Stomach (tissue), 9 donors: ENCODE measurements around the gene UBXN11. TPM values are rescaled to one million over a fixed set of nuclear protein-coding genes. Genes with fewer than 3 reads are reported as not detected.
A peak's percentile ranks its signal among the peaks of the same experiment; 100 is the strongest.
"Not testable (repeated sequence)": the region's sequence is repeated elsewhere in the genome, so short reads cannot be mapped to it uniquely, and the experiment has no call there.

Experiments
- DNase-seq, 2 donors: peaks; one replicate each; pipeline versions ENCODE4 v3.0.0 to v3.0.0-alpha.2; 2013 to 2019
- H3K27ac ChIP-seq, 5 donors: fragments of 200-600 bp in 4 of 5; sonication (generic) in 4 of 5; one replicate each; pipeline ENCODE4 v1.5.1; 2013 to 2019; ENCODE audit warnings: mild to moderate bottlenecking in 1 of 5, moderate library complexity in 1 of 5
- H3K27me3 ChIP-seq, 3 donors: fragments of 200-600 bp; sonication (generic); one replicate each; pipeline ENCODE4 v1.5.1; 2017 to 2019; ENCODE audit warnings: mixed run types in 1 of 3
- H3K36me3 ChIP-seq, 4 donors: fragments of 200-600 bp; sonication (generic); 1 replicate in 3 of 4; 2 replicates in 1 of 4; pipeline ENCODE4 v1.5.1; 2016 to 2019
- H3K4me1 ChIP-seq, 4 donors: fragments of 200-600 bp; sonication (generic); one replicate each; pipeline ENCODE4 v1.5.1; 2016 to 2019
- H3K4me3 ChIP-seq, 4 donors: fragments of 200-600 bp; sonication (generic) in 3 of 4; one replicate each; pipeline ENCODE4 v1.5.1; 2016 to 2019; ENCODE audit warnings: mild to moderate bottlenecking in 1 of 4
- H3K9me3 ChIP-seq, 4 donors: fragments of 200-600 bp; sonication (generic); one replicate each; pipeline ENCODE4 v1.5.1; 2016 to 2019
- EP300 ChIP-seq: sonication (generic); formaldehyde crosslinking; IDR thresholded peaks from one replicate; pipeline ENCODE4 v1.6.1; 2017; ENCODE audit warnings: antibody characterized with exemption
- POLR2A ChIP-seq, 4 donors: fragments of 450-650 bp; IDR thresholded peaks; one replicate each; pipeline ENCODE4 v1.6.1; 2016; ENCODE audit warnings: antibody characterized with exemption in 4 of 4, control low read depth in 2 of 4, mild to moderate bottlenecking in 1 of 4, moderate library complexity in 1 of 4
- POLR2AphosphoS5 ChIP-seq, 3 donors: sonication (generic); formaldehyde crosslinking; IDR thresholded peaks; one replicate each; pipeline ENCODE4 v1.6.1; 2016; ENCODE audit warnings: antibody characterized with exemption in 3 of 3
- WGBS, 5 donors: extraction: QIAGEN DNeasy Blood & Tissue Kit in 3 of 5; methylation state at CpG; one replicate each; pipeline versions ENCODE4 v1.1.5 to v1.1.7; 2013 to 2018; 5-methylcytosine and 5-hydroxymethylcytosine counted together
- intact Hi-C: fragments of 100-400 bp; cut with DNase I; formaldehyde crosslinking; loops from one replicate; pipeline ENCODE4 v1.15.1; 2023; ENCODE audit warnings: low total_unique reads
- polyA plus RNA-seq, 3 donors: library from polyadenylated mRNA; stranded (reverse); fragments of 200-250 nt; gene quantifications; one replicate each; pipeline ENCODE4 v1.2.3, GENCODE V29; 2013
- total RNA-seq, 5 donors: library from RNA; depleted of rRNA; stranded (reverse); fragments of >200 nt; gene quantifications; one replicate each; pipeline versions ENCODE4 v1.1.0 to v1.2.3, GENCODE V29; 2014 to 2016
- TF ChIP-seq, protein P1 (sequence below), 7 experiments: fragments of 450-650 bp in 4 of 7; fragments of 200-600 bp in 3 of 7; sonication (generic) in 3 of 7; IDR thresholded peaks; one replicate each; pipeline ENCODE4 v1.5.1; 2016 to 2019; ENCODE audit warnings: antibody characterized with exemption in 7 of 7, control low read depth in 2 of 7, mild to moderate bottlenecking in 1 of 7
- donor health status: healthy with polysubstance abuse.
- donor health status: Bipolar disorder and iron deficiency.
- donor health status: healthy.

Gene UBXN11
- total and polyA plus RNA-seq, 8 donors, result 7.3 to 26.3 (median 12.6) TPM

DNA sequence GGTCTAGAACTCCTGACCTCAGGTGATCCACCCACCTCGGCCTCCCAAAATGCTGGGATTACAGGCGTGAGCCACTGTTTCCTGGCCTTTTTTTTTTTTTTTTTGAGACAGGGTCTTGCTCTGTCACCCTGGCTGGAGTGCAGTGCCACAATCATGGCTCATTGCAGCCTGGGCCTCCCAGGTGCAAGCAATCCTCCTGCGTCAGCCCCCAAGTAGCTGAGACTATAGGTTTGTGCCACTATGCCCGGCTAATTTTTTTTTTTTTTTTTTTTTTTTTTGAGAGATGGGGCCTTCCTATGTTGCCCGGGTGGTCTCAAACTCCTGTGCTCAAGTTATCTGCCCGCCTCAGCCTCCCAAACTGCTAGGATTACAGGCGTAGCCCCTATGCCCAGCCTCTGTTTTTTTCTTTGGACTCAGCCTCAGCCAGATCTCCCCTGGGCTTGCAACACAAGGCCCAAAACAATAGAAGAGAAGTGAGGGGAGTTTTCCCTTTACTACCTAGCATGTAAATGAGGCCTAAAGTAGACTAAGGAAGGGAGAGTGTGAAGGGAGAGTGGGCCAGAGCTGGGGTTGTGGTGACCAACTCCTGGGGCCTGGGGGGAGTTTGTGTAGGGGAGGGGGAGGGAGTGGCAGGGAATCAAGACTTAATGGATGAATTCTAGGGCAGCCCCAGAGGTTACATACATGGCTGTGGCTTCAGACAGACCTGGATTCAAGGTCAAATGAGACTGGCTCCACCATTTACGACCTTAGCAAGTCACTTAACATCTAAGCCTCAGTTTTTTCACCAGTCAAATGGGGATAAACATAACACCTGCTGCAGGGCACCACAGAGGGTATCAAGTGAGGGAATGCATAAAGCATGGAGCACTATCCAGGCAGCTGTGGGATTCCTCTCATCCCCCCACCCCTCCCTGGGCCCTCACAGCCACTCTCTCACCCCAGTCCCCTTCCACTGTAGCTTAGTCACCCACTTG lies 9.7 kb upstream of the UBXN11 start:
- peaks cover 0 to 10% (median 0%) of the 10 kb centered on the region in 3 donors for H3K27me3 ChIP-seq
- WGBS, 5 donors, result 82 to 90% (median 85%) methylated on average over 8 of the region's 8 CpGs
- H3K4me1 ChIP-seq, result peaks cover 0 to 26% (median 4%) of the 10 kb centered on the region in 4 donors
- peak overlapping the region in 3 of 5 donors; percentile 34 to 73 (median 49) for H3K27ac ChIP-seq
- intact Hi-C loops, result no loop called here
- TF ChIP-seq, protein P1, sequence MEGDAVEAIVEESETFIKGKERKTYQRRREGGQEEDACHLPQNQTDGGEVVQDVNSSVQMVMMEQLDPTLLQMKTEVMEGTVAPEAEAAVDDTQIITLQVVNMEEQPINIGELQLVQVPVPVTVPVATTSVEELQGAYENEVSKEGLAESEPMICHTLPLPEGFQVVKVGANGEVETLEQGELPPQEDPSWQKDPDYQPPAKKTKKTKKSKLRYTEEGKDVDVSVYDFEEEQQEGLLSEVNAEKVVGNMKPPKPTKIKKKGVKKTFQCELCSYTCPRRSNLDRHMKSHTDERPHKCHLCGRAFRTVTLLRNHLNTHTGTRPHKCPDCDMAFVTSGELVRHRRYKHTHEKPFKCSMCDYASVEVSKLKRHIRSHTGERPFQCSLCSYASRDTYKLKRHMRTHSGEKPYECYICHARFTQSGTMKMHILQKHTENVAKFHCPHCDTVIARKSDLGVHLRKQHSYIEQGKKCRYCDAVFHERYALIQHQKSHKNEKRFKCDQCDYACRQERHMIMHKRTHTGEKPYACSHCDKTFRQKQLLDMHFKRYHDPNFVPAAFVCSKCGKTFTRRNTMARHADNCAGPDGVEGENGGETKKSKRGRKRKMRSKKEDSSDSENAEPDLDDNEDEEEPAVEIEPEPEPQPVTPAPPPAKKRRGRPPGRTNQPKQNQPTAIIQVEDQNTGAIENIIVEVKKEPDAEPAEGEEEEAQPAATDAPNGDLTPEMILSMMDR (IDR thresholded peaks at IDR 0.05), result no peak
- TF ChIP-seq POLR2A (IDR thresholded peaks at IDR 0.05) (no peak), POLR2AphosphoS5 (IDR thresholded peaks at IDR 0.05) (no peak)
- no peaks in the 10 kb centered on the region for H3K36me3 ChIP-seq
- no peaks in the 10 kb centered on the region for H3K9me3 ChIP-seq
- H3K4me3 ChIP-seq, result no peak overlapping the region
- no peak for DNase-seq

DNA sequence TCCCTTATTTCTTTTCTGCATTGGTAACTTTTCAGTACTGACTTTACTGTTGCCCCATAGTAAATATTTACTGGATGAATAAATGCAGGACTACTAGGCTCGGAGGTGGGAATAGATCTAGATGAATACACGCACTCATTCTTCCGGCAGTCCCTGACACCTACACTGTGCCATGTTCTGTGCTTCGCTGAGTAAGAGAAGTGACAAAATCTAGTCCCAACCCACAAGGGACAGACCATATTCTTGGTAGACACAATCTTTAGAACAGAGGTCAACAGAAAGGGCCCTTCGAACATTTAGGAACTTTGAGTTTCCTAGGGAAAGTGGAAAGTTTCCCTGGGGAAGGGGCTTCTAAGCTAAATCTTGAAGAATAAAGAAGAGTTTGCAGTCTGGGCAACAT lies 8.1 kb upstream of the UBXN11 start:
- intact Hi-C loops, result no loop called here
- Histone ChIP-seq H3K27ac (peak overlapping the region in 1 of 5 donors; percentile 49), H3K27me3 (no peaks in the 10 kb centered on the region), H3K4me1 (peaks cover 0 to 22% (median 0%) of the 10 kb centered on the region in 4 donors), H3K9me3 (no peaks in the 10 kb centered on the region), H3K4me3 (no peak overlapping the region), H3K36me3 (no peaks in the 10 kb centered on the region)
- 75 to 83% (median 76%) methylated on average over 5 of the region's 5 CpGs for WGBS, 5 donors
- no peak for TF ChIP-seq EP300
- TF ChIP-seq POLR2AphosphoS5 (IDR thresholded peaks at IDR 0.05), result no peak
- no peak for TF ChIP-seq POLR2A (IDR thresholded peaks at IDR 0.05)
- TF ChIP-seq, protein P1 (IDR thresholded peaks at IDR 0.05), result no peak
- no peak for DNase-seq

DNA sequence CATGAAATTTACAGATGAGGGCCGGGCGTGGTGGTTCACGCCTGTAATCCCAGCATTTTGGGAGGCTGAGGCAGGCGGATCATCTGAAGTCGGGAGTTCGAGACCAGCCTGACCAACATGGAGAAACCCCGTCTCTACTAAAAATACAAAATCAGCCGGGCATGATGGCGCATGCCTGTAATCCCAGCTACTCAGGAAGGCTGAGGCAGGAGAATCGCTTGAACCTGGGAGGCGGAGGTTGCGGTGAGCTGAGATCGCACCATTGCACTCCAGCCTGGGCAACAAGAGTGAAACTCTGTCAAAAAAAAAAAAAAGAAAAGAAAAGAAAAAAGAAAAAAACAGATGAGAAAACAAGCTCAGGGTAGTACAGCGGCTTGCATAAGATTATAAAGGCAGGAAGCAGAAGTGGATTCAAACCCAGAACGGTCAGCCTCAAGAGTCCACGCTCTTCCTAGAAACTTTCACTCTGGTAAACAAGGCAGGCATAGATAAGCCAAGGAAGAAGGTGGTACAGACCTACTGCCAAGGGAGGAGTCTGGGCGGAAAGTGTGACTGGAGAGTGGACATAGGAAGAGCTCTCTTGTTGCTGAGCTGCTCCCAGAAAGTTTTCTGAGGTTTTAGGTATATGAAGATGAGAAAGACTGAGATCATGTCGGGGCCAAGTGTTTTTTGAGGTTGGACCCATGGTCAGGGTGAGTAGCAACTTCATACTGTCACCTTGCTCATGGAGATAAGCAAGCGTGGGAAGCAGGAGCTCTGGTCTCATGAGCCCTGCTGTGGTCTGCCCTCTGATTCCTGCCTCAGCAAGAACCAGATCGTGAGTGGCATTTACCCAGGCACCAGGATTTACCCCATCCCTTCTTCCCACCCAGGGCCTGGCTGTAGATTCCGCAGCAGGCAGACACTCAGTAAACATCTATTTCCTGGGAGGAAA lies 1.8 kb upstream of the UBXN11 start:
- intact Hi-C loops, H3K27me3 ChIP-seq, H3K4me3 ChIP-seq, H3K36me3 ChIP-seq, H3K9me3 ChIP-seq, DNase-seq: not testable (repeated sequence)
- WGBS, 5 donors, result 76 to 84% (median 79%) methylated on average over 21 of the region's 21 CpGs
- peaks cover 7 to 31% (median 18%) of the 10 kb centered on the region in 4 donors for H3K4me1 ChIP-seq
- peak overlapping the region in 1 of 5 donors; percentile 14 for H3K27ac ChIP-seq

DNA sequence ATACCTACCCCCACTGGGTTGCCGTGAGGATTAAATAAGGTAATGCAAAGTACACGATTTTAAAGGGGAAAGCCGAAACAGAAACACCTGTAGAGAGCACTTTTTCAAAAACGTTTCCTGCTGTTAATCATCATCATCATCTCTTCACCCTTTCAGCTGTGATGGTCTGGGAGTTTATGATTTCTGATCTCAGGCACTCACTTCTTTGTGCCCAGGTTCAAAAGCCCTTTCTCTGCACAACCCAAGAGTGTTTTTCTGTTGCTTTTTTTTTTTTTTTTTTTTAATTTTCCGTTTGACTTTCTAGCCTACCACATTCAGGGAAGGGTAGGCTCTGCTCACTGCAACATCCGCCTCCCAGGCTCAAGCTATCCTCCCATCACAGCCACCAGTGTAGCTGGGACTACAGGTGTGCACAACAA lies 936 bp upstream of the UBXN11 start:
- no peaks in the 10 kb centered on the region for H3K9me3 ChIP-seq
- no peak for DNase-seq
- H3K27me3 ChIP-seq, result no peaks in the 10 kb centered on the region
- 25 to 40% (median 33%) methylated on average over 6 of the region's 6 CpGs for WGBS, 5 donors
- intact Hi-C loops, result no loop called here
- TF ChIP-seq EP300 (no peak), POLR2A (IDR thresholded peaks at IDR 0.05) (no peak), POLR2AphosphoS5 (IDR thresholded peaks at IDR 0.05) (no peak)
- TF ChIP-seq, protein P1 (IDR thresholded peaks at IDR 0.05), result no peak
- no peaks in the 10 kb centered on the region for H3K36me3 ChIP-seq
- H3K4me1 ChIP-seq, result peaks cover 7 to 31% (median 18%) of the 10 kb centered on the region in 4 donors
- H3K27ac ChIP-seq, result peak overlapping the region in 4 of 5 donors; percentile 60 to 75 (median 64)
- peak overlapping the region in 1 of 4 donors; percentile 93 for H3K4me3 ChIP-seq
